Thoracic aorta (tissue), 2 donors: ENCODE results near the gene SELENOI. TPM values are rescaled to one million over a fixed set of nuclear protein-coding genes. Genes with fewer than 3 reads are reported as not detected.

ENCODE experiments used
- ATAC-seq: fragments of 150-250 bp; one replicate; pipeline ENCODE4 v1.8.0; 2017; ENCODE audit warnings: low read depth; ENCODE audit not compliant: insufficient number of reproducible peaks, low FRiP score
- DNase-seq: peaks from one replicate; pipeline ENCODE4 v3.0.0-alpha.2; 2020; ENCODE audit warnings: low spot score
- H3K27ac ChIP-seq, 2 donors: fragments of 200-600 bp; sonication (generic); 1 replicate in 1 of 2; 2 replicates in 1 of 2; pipeline ENCODE4 v1.5.1; 2016; ENCODE audit warnings: mild to moderate bottlenecking in 2 of 2, moderate library complexity in 2 of 2
- H3K27me3 ChIP-seq: fragments of 200-600 bp; sonication (generic); replicated peaks from 2 replicates; pipeline ENCODE4 v1.6.0; 2016; ENCODE audit warnings: mild to moderate bottlenecking; ENCODE audit not compliant: insufficient read depth
- H3K36me3 ChIP-seq: fragments of 200-600 bp; sonication (generic); one replicate; pipeline ENCODE4 v1.5.1; 2016
- H3K4me1 ChIP-seq, 2 donors: fragments of 200-600 bp; sonication (generic); 1 replicate in 1 of 2; 2 replicates in 1 of 2; pipeline versions ENCODE4 v1.5.1 to v1.6.0; 2016; ENCODE audit warnings: low read depth in 2 of 2, mild to moderate bottlenecking in 1 of 2; ENCODE audit not compliant: control insufficient read depth in 1 of 2
- H3K4me3 ChIP-seq: fragments of 200-600 bp; sonication (generic); 2 replicates; pipeline ENCODE4 v1.5.1; 2016; ENCODE audit warnings: mild to moderate bottlenecking
- H3K9me3 ChIP-seq: fragments of 200-600 bp; sonication (generic); 2 replicates; pipeline ENCODE4 v1.5.1; 2016
- CTCF ChIP-seq: fragments of 200-600 bp; sonication (generic); IDR thresholded peaks from one replicate; pipeline ENCODE4 v1.5.1; 2019; ENCODE audit warnings: antibody characterized with exemption
- total RNA-seq, 2 donors: library from RNA; depleted of rRNA; stranded (reverse); fragments of >200 nt; gene quantifications; one replicate each; pipeline versions ENCODE4 v1.1.0 to v1.2.3, GENCODE V29; 2016

Gene SELENOI
- total RNA-seq, 2 donors from 2014 or later, result 7.0 to 11.8 TPM

GRCh38 chr2:26421961-26422360, 76.0 kb downstream of the SELENOI start:
- Histone ChIP-seq H3K27ac (no peak overlapping the region), H3K4me1 (no peaks in the 10 kb centered on the region), H3K4me3 (no peak overlapping the region), H3K9me3 (no peaks in the 10 kb centered on the region), H3K27me3 (no peaks in the 10 kb centered on the region), H3K36me3 (no peaks in the 10 kb centered on the region)
- no peak for DNase-seq
- ATAC-seq, result no peak
- no peak for TF ChIP-seq CTCF

GRCh38 chr2:26422947-26423629, 77.1 kb downstream of the SELENOI start:
- ATAC-seq, result no peak
- Histone ChIP-seq H3K4me3 (no peak overlapping the region), H3K27ac (no peak overlapping the region), H3K9me3 (no peaks in the 10 kb centered on the region), H3K4me1 (no peaks in the 10 kb centered on the region), H3K27me3 (no peaks in the 10 kb centered on the region), H3K36me3 (no peaks in the 10 kb centered on the region)
- no peak for TF ChIP-seq CTCF
- no peak for DNase-seq

GRCh38 chr2:26423750-26424149, 77.8 kb downstream of the SELENOI start:
- DNase-seq (no peak), ATAC-seq (no peak)
- Histone ChIP-seq H3K27ac (no peak overlapping the region), H3K4me1 (no peaks in the 10 kb centered on the region), H3K36me3 (no peaks in the 10 kb centered on the region), H3K27me3 (no peaks in the 10 kb centered on the region), H3K4me3 (no peak overlapping the region), H3K9me3 (no peaks in the 10 kb centered on the region)
- no peak for TF ChIP-seq CTCF

GRCh38 chr2:26424221-26424620, 78.3 kb downstream of the SELENOI start:
- TF ChIP-seq CTCF, result no peak

GRCh38 chr2:26428846-26429245, 82.9 kb downstream of the SELENOI start:
- no peak for ATAC-seq
- TF ChIP-seq CTCF, result no peak

More at GRCh38 chr2:26424221-26424620, 78.3 kb downstream of the SELENOI start:
- H3K9me3 ChIP-seq, result no peaks in the 10 kb centered on the region
- ATAC-seq, result no peak
- no peak for DNase-seq
- H3K27me3 ChIP-seq, result no peaks in the 10 kb centered on the region
- no peaks in the 10 kb centered on the region for H3K4me1 ChIP-seq
- no peaks in the 10 kb centered on the region for H3K36me3 ChIP-seq
- H3K4me3 ChIP-seq, result no peak overlapping the region
- H3K27ac ChIP-seq, result no peak overlapping the region

More at GRCh38 chr2:26428846-26429245, 82.9 kb downstream of the SELENOI start:
- Histone ChIP-seq H3K27ac (no peak overlapping the region), H3K27me3 (no peaks in the 10 kb centered on the region), H3K4me1 (no peaks in the 10 kb centered on the region), H3K36me3 (no peaks in the 10 kb centered on the region), H3K4me3 (no peak overlapping the region), H3K9me3 (no peaks in the 10 kb centered on the region)
- DNase-seq, result no peak
